H9 (cell line): ENCODE results near the gene GABRB1. TPM values are rescaled to one million over a fixed set of nuclear protein-coding genes. Genes with fewer than 3 reads are reported as not detected.

ENCODE experiments used
- DNase-seq: peaks from one replicate; pipeline ENCODE4 v3.0.0-alpha.2; 2017
- H2AFZ ChIP-seq: one replicate; pipeline ENCODE4 v1.6.1; 2013; ENCODE audit warnings: mild to moderate bottlenecking, low read length, control low read depth, moderate library complexity
- H2AK5ac ChIP-seq: 2 replicates; pipeline ENCODE4 v1.6.1; 2013; ENCODE audit warnings: low read length, control low read depth, mixed read lengths; ENCODE audit not compliant: insufficient read length
- H2BK120ac ChIP-seq: one replicate; pipeline ENCODE4 v1.6.1; 2013; ENCODE audit warnings: low read depth, mild to moderate bottlenecking, low read length, control low read depth, inconsistent platforms; ENCODE audit not compliant: poor library complexity, severe bottlenecking
- H2BK12ac ChIP-seq: 2 replicates; pipeline ENCODE4 v1.6.1; 2013; ENCODE audit warnings: low read length, control low read depth, mixed read lengths, low read depth; ENCODE audit not compliant: insufficient read length
- H2BK15ac ChIP-seq: 2 replicates; pipeline ENCODE4 v1.6.1; 2013; ENCODE audit warnings: low read depth, low read length, control low read depth
- H2BK20ac ChIP-seq: one replicate; pipeline ENCODE4 v1.6.1; 2013; ENCODE audit warnings: low read depth, mild to moderate bottlenecking, low read length, control low read depth, inconsistent platforms; ENCODE audit not compliant: poor library complexity, severe bottlenecking
- H2BK5ac ChIP-seq: 2 replicates; pipeline ENCODE4 v1.6.1; 2013; ENCODE audit warnings: low read length, control low read depth, mixed read lengths; ENCODE audit not compliant: insufficient read length
- H3K14ac ChIP-seq: 2 replicates; pipeline ENCODE4 v1.6.1; 2013; ENCODE audit warnings: low read length, control low read depth; ENCODE audit not compliant: insufficient read depth
- H3K18ac ChIP-seq: 2 replicates; pipeline ENCODE4 v1.6.1; 2013; ENCODE audit warnings: low read depth, mild to moderate bottlenecking, mixed read lengths, low read length, control low read depth; ENCODE audit not compliant: insufficient read length
- H3K23ac ChIP-seq: 2 replicates; pipeline ENCODE4 v1.6.1; 2013; ENCODE audit warnings: low read length, control low read depth, mixed read lengths, low read depth; ENCODE audit not compliant: insufficient read length
- H3K23me2 ChIP-seq: 2 replicates; pipeline ENCODE4 v1.6.1; 2013; ENCODE audit warnings: low read depth, mild to moderate bottlenecking, mixed read lengths, low read length, control low read depth; ENCODE audit not compliant: insufficient read length, poor library complexity, severe bottlenecking
- H3K27ac ChIP-seq: 2 replicates; pipeline ENCODE4 v1.5.1; 2013; ENCODE audit warnings: low read length, control low read depth, mixed read lengths, low read depth; ENCODE audit not compliant: insufficient read length
- H3K27me3 ChIP-seq: 2 replicates; pipeline ENCODE4 v1.6.1; 2013; ENCODE audit warnings: low read length, control low read depth, inconsistent platforms; ENCODE audit not compliant: insufficient read depth
- H3K4ac ChIP-seq: 2 replicates; pipeline ENCODE4 v1.6.1; 2013; ENCODE audit warnings: low read depth, mild to moderate bottlenecking, control low read depth, inconsistent platforms, low read length, moderate library complexity
- H3K4me1 ChIP-seq: 2 replicates; pipeline ENCODE4 v1.6.1; 2013; ENCODE audit warnings: low read length, control low read depth, inconsistent platforms; ENCODE audit not compliant: insufficient read depth
- H3K4me2 ChIP-seq: 2 replicates; pipeline ENCODE4 v1.6.1; 2013; ENCODE audit warnings: low read length, control low read depth, mixed read lengths; ENCODE audit not compliant: insufficient read length, insufficient read depth
- H3K56ac ChIP-seq: 2 replicates; pipeline ENCODE4 v1.6.1; 2013; ENCODE audit warnings: low read depth, mild to moderate bottlenecking, mixed read lengths, low read length, control low read depth; ENCODE audit not compliant: insufficient read length
- H3K79me1 ChIP-seq: 2 replicates; pipeline ENCODE4 v1.6.1; 2013; ENCODE audit warnings: low read depth, mild to moderate bottlenecking, moderate library complexity, low read length, control low read depth, inconsistent platforms; ENCODE audit not compliant: insufficient read depth, poor library complexity, severe bottlenecking
- H3K79me2 ChIP-seq: 2 replicates; pipeline ENCODE4 v1.6.1; 2013; ENCODE audit warnings: low read length, control low read depth, inconsistent platforms; ENCODE audit not compliant: insufficient read depth
- H3K9ac ChIP-seq: 2 replicates; pipeline ENCODE4 v1.6.1; 2013; ENCODE audit warnings: low read length, control low read depth, mixed read lengths; ENCODE audit not compliant: insufficient read length; ENCODE audit errors: extremely low read depth
- H3K9me3 ChIP-seq: one replicate; pipeline ENCODE4 v1.6.1; 2013; ENCODE audit warnings: low read depth, low read length, inconsistent platforms; ENCODE audit not compliant: control insufficient read depth
- H3T11ph ChIP-seq: one replicate; pipeline ENCODE4 v1.6.1; 2013; ENCODE audit warnings: mild to moderate bottlenecking, low read length, control low read depth, inconsistent platforms
- H4K20me1 ChIP-seq: one replicate; pipeline ENCODE4 v1.6.1; 2013; ENCODE audit not compliant: control insufficient read depth, insufficient read length, insufficient read depth
- H4K5ac ChIP-seq: 2 replicates; pipeline ENCODE4 v1.6.1; 2013; ENCODE audit warnings: low read depth, mild to moderate bottlenecking, mixed read lengths, low read length, control low read depth; ENCODE audit not compliant: insufficient read length
- H4K8ac ChIP-seq: replicated peaks from 2 replicates; pipeline ENCODE4 v1.6.1; 2013; ENCODE audit warnings: low read length, control low read depth, mixed read lengths, low read depth; ENCODE audit not compliant: insufficient read length
- H4K91ac ChIP-seq: 2 replicates; pipeline ENCODE4 v1.6.1; 2013; ENCODE audit warnings: low read depth, mild to moderate bottlenecking, moderate library complexity, mixed read lengths, low read length, control low read depth; ENCODE audit not compliant: insufficient read length
- H3K27ac Mint-ChIP-seq, 3 experiments: 2 replicates in 2 of 3; 3 replicates in 1 of 3; pipeline ENCODE4 v1.8.0; 2020 to 2021; ENCODE audit warnings: mixed read lengths in 3 of 3, mild to moderate bottlenecking in 1 of 3, moderate library complexity in 1 of 3
- H3K27me3 Mint-ChIP-seq: 2 replicates; pipeline ENCODE4 v1.8.0; 2021; ENCODE audit warnings: low read depth, mild to moderate bottlenecking, moderate library complexity, mixed read lengths
- H3K36me3 Mint-ChIP-seq, 3 experiments: 2 replicates in 2 of 3; 3 replicates in 1 of 3; pipeline ENCODE4 v1.8.0; 2020 to 2021; ENCODE audit warnings: low read depth in 3 of 3, mixed read lengths in 3 of 3; ENCODE audit not compliant: insufficient read depth in 1 of 3
- H3K4me1 Mint-ChIP-seq, 2 experiments: 2 replicates each; pipeline ENCODE4 v1.8.0; 2020; ENCODE audit warnings: mixed read lengths in 2 of 2
- H3K4me3 Mint-ChIP-seq, 2 experiments: 2 replicates in 1 of 2; 3 replicates in 1 of 2; pipeline ENCODE4 v1.8.0; 2020 to 2021; ENCODE audit warnings: mild to moderate bottlenecking in 2 of 2, mixed read lengths in 2 of 2, moderate library complexity in 1 of 2
- H3K9me3 Mint-ChIP-seq, 2 experiments: 2 replicates in 1 of 2; 3 replicates in 1 of 2; pipeline ENCODE4 v1.8.0; 2020; ENCODE audit warnings: mild to moderate bottlenecking in 2 of 2, mixed read lengths in 2 of 2, moderate library complexity in 1 of 2
- CTCF ChIP-seq: fragments of 200-600 bp; sonication (generic); conservative IDR thresholded peaks from 3 replicates; pipeline ENCODE4 v1.8.0; 2021; ENCODE audit warnings: antibody characterized with exemption, mild to moderate bottlenecking
- WGBS: extraction: QIAGEN DNeasy Blood & Tissue Kit; methylation state at CpG from one replicate; pipeline ENCODE4 v1.1.7; 2013; ENCODE audit warnings: missing lambda C conversion rate, low lambda C conversion rate, mixed read lengths; ENCODE audit not compliant: insufficient read length; ENCODE audit errors: extremely low coverage; 5-methylcytosine and 5-hydroxymethylcytosine counted together
- total RNA-seq: library from RNA; stranded (reverse); gene quantifications from 2 replicates; pipeline ENCODE4 v1.2.1, GENCODE V29; 2021

The GABRB1 gene
- total RNA-seq, 1 experiment from 2014 or later = 0.39 TPM

GRCh38 chr4:47359891-47360290, 328.5 kb downstream of the GABRB1 start:
- Histone ChIP-seq H2BK20ac (no peak overlapping the region), H3K9ac (no peak overlapping the region), H2BK15ac (no peak overlapping the region), H3K23me2 (no peaks in the 10 kb centered on the region), H3K56ac (no peak overlapping the region), H4K91ac (no peak overlapping the region), H3K27ac (no peak overlapping the region), H3K4me1 (no peaks in the 10 kb centered on the region), H3K23ac (no peak overlapping the region), H3K4me2 (no peak overlapping the region), H3K9me3 (no peaks in the 10 kb centered on the region), H3K27me3 (no peaks in the 10 kb centered on the region), H3K18ac (no peak overlapping the region), H4K5ac (no peak overlapping the region), H3K79me1 (no peaks in the 10 kb centered on the region), H3T11ph (no peak overlapping the region), H4K20me1 (no peaks in the 10 kb centered on the region), H2AFZ (no peak overlapping the region), H3K79me2 (no peaks in the 10 kb centered on the region), H2BK5ac (no peak overlapping the region), H3K14ac (no peak overlapping the region), H2BK120ac (no peak overlapping the region), H2BK12ac (no peak overlapping the region), H2AK5ac (no peak overlapping the region), H4K8ac (no peak overlapping the region), H3K4ac (no peak overlapping the region)
- Mint-ChIP-seq H3K4me1 (no peaks in the 10 kb centered on the region), H3K9me3 (no peaks in the 10 kb centered on the region), H3K27me3 (peaks cover 4% of the 10 kb centered on the region; the same call in 1 of the 2 replicates), H3K36me3 (no peaks in the 10 kb centered on the region), H3K27ac (no peak overlapping the region), H3K4me3 (no peak overlapping the region)
- WGBS = no CpG with 5 or more reads among the region's 4 CpGs
- no peak for TF ChIP-seq CTCF
- no peak for DNase-seq
